Adrenal gland (tissue), 12 donors: Measurements from ENCODE around the gene PTK7. TPM values are rescaled to one million over a fixed set of nuclear protein-coding genes. Genes with fewer than 3 reads are reported as not detected.

Experiments used
- DNase-seq, 7 donors: peaks; one replicate each; pipeline ENCODE4 v3.0.0-alpha.2; 2019 to 2020
- H3K27ac ChIP-seq, 5 donors: fragments of 200-600 bp; sonication (generic) in 4 of 5; 1 replicate in 3 of 5; 2 replicates in 2 of 5; pipeline versions ENCODE4 v1.5.1 to v1.8.0; 2016 to 2020; ENCODE audit warnings: mild to moderate bottlenecking in 1 of 5
- H3K27me3 ChIP-seq: fragments of 200-600 bp; 2 replicates; pipeline ENCODE4 v1.8.0; 2021
- H3K36me3 ChIP-seq, 2 donors: fragments of 200-600 bp; replicated peaks in 1 of 2; 1 replicate in 1 of 2; 2 replicates in 1 of 2; pipeline versions ENCODE4 v1.5.1 to v1.8.0; 2018 to 2022
- H3K4me1 ChIP-seq, 2 donors: fragments of 200-600 bp; replicated peaks in 1 of 2; 1 replicate in 1 of 2; 2 replicates in 1 of 2; pipeline versions ENCODE4 v1.5.1 to v1.8.0; 2018 to 2021
- H3K4me3 ChIP-seq, 4 donors: fragments of 200-600 bp; sonication (generic) in 3 of 4; one replicate each; pipeline ENCODE4 v1.5.1; 2016 to 2018
- H3K9me3 ChIP-seq, 3 donors: fragments of 200-600 bp; sonication (generic) in 1 of 3; replicated peaks in 1 of 3; 1 replicate in 2 of 3; 2 replicates in 1 of 3; pipeline versions ENCODE4 v1.5.1 to v1.8.0; 2016 to 2021
- CTCF ChIP-seq, 6 experiments: fragments of 450-650 bp in 4 of 6; fragments of 200-600 bp in 2 of 6; sonication (generic) in 1 of 6; IDR thresholded peaks; 1 replicate in 5 of 6; 2 replicates in 1 of 6; pipeline versions ENCODE4 v1.5.1 to v1.8.0; 2016 to 2021; ENCODE audit warnings: antibody characterized with exemption in 6 of 6, mild to moderate bottlenecking in 2 of 6, moderate library complexity in 1 of 6
- POLR2A ChIP-seq, 2 donors: fragments of 450-650 bp; IDR thresholded peaks; one replicate each; pipeline ENCODE4 v1.6.1; 2017; ENCODE audit warnings: antibody characterized with exemption in 2 of 2, mild to moderate bottlenecking in 2 of 2, moderate library complexity in 1 of 2
- WGBS, 4 donors: extraction: QIAGEN DNeasy Blood & Tissue Kit in 2 of 4; methylation state at CpG; one replicate each; pipeline versions ENCODE4 v1.1.5 to v1.1.7; 2013 to 2017; 5-methylcytosine and 5-hydroxymethylcytosine counted together
- intact Hi-C, 2 donors: fragments of 100-400 bp; cut with DNase I; formaldehyde crosslinking; loops; one replicate each; pipeline versions ENCODE4 v1.14.1 to v1.15.0; 2022 to 2023
- polyA plus RNA-seq, 3 donors: library from polyadenylated mRNA; stranded (reverse); fragments of 200-250 nt in 2 of 3; fragments of 350-450 nt in 1 of 3; fragmentation: Illumina TruSeq in 1 of 3; extraction: RNeasy Lipid Tissue Mini Kit (QIAGEN cat#74804) in 1 of 3; gene quantifications; one replicate each; pipeline ENCODE4 v1.2.3, GENCODE V29; 2013 to 2014
- total RNA-seq, 9 donors: library from RNA; depleted of rRNA in 4 of 9; stranded (reverse); fragments of >200 nt in 4 of 9; fragments of 120-200 nt in 1 of 9; fragmentation: NEBNext Ultra II Directional in 1 of 9; extraction: Animal tissue kit (Norgen Biotek cat#: 25700) in 1 of 9; gene quantifications; one replicate each; pipeline versions ENCODE4 v1.1.0 to v1.2.4, GENCODE V29; 2013 to 2023
- donor health status: healthy with polysubstance abuse.
- donor health status: Bipolar disorder and iron deficiency.
- donor health status: DM: yes; HTN: yes; CAD: no.
- donor health status: DM: no; HTN: no; CAD: no.
- donor health status: DM: no; HTN: no; CAD: no.
- donor health status: DM: yes; HTN: yes; CAD: no.

PTK7 gene
- total and polyA plus RNA-seq, 12 donors, result 2.8 to 16.7 (median 8.2) TPM

DNA sequence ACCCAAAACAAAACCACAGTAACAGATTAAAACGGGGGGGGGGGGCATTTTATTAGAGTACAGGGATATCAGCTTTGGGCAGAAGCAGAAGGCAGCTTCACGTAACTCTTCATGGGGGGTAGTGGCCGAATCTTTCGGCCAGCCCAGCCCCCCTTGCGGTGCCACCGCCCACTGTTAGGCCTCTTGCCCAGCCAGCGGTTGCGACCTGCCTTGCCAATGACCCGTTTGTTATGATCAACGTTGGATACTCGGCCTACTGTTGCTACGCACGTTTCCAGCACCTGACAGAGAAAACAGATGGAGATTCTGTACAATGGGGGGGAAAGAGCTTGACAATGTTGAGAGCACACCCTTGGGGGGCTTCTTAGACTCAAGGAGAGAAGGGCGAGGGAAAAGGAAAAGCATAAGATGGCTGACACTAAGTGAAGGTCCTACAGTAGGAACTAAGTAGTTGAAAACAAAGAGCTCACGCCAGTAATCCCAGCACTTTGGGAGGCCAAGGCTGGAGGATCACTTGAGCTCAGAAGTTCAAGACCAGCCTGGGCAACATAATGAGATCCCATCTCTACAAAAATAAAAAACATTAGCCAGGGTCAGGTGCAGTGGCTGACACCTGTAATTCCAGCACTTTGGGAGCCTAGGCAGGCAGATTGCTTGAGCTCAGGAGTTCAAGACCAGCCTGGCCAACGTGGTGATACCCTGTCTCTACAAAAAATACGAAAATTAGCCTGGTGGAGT, 21.7 kb upstream of the PTK7 start:
- peaks cover 0 to 36% of the 10 kb centered on the region in 2 donors for H3K36me3 ChIP-seq

GRCh38 chr6:43055966-43056365, 20.1 kb upstream of the PTK7 start:
- WGBS, 4 donors, result 71 to 93% (median 85%) methylated on average over 6 to 8 of the region's 8 CpGs
- H3K4me1 ChIP-seq, result peaks cover 24 to 28% of the 10 kb centered on the region in 2 donors
- H3K27ac ChIP-seq, result no peak overlapping the region
- DNase-seq, result no peak
- intact Hi-C loops, result no loop called here
- H3K36me3 ChIP-seq, result peaks cover 0 to 28% of the 10 kb centered on the region in 2 donors
- no peaks in the 10 kb centered on the region for H3K27me3 ChIP-seq
- no peaks in the 10 kb centered on the region for H3K9me3 ChIP-seq
- no peak overlapping the region for H3K4me3 ChIP-seq
- TF ChIP-seq CTCF (IDR thresholded peaks at IDR 0.05) (no peak), POLR2A (IDR thresholded peaks at IDR 0.05) (no peak)

More for the DNA sequence above, 21.7 kb upstream of the PTK7 start:
- peak overlapping the region in 2 of 4 donors; percentile 64 to 68 for H3K4me3 ChIP-seq
- DNase-seq, result peak in 3 of 7 donors; percentile 13 to 43 (median 43)
- WGBS, 4 donors, result 61 to 73% (median 72%) methylated on average over 17 of the region's 17 CpGs
- H3K9me3 ChIP-seq, result no peaks in the 10 kb centered on the region
- peaks cover 16 to 20% of the 10 kb centered on the region in 2 donors for H3K4me1 ChIP-seq
- intact Hi-C loops, result no loop called here
- TF ChIP-seq CTCF (IDR thresholded peaks at IDR 0.05) (no peak), POLR2A (IDR thresholded peaks at IDR 0.05) (no peak)
- peak overlapping the region; percentile 47 to 89 (median 77) for H3K27ac ChIP-seq
- H3K27me3 ChIP-seq, result no peaks in the 10 kb centered on the region

- Histone ChIP-seq H3K27me3 (no peaks in the 10 kb centered on the region), H3K27ac (peak overlapping the region in 3 of 5 donors; percentile 73 to 94 (median 92)), H3K4me3 (peak overlapping the region in 2 of 4 donors; percentile 60 to 72), H3K4me1 (peaks cover 13 to 23% of the 10 kb centered on the region in 2 donors), H3K9me3 (no peaks in the 10 kb centered on the region), H3K36me3 (peaks cover 0 to 28% of the 10 kb centered on the region in 2 donors)
- WGBS, 4 donors, result 50 to 69% (median 60%) methylated on average over 1 of the region's 1 CpG
- intact Hi-C loops, result no loop called here
- TF ChIP-seq POLR2A (IDR thresholded peaks at IDR 0.05) (no peak), CTCF (IDR thresholded peaks at IDR 0.05) (no peak)
- DNase-seq, result no peak
These were observed 17.6 kb upstream of the PTK7 start for GRCh38 chr6:43058531-43058930.

GRCh38 chr6:43059168-43060033, 16.7 kb upstream of the PTK7 start, which contains the start of the genes KLC4 and MRPL2:
Gene KLC4, plus strand, starts transcription at chr6:43059631. Its CDS starts 1,705 bp downstream, at chr6:43061336.
Gene MRPL2, minus strand, starts transcription at chr6:43059434. Its CDS starts 53 bp downstream, at chr6:43059381.
- Histone ChIP-seq H3K9me3 (no peaks in the 10 kb centered on the region), H3K27me3 (no peaks in the 10 kb centered on the region), H3K4me1 (peaks cover 13 to 18% of the 10 kb centered on the region in 2 donors), H3K36me3 (peaks cover 0 to 28% of the 10 kb centered on the region in 2 donors), H3K27ac (peak within 1 kb of the TSS; percentile 60 to 94 (median 75)), H3K4me3 (peak within 1 kb of the TSS; percentile 60 to 90 (median 68))
- DNase-seq, result peak; percentile 98 to 100 (median 99)
- intact Hi-C loops, result loop anchor here in 1 of 2 donors (5.0 kb wide), 1 partner anchor 83 kb away; no protein-coding TSS in a partner anchor
- peak; percentile 70 to 88 for TF ChIP-seq POLR2A (IDR thresholded peaks at IDR 0.05)
- no peak for TF ChIP-seq CTCF (IDR thresholded peaks at IDR 0.05)
- WGBS, 4 donors, result 0 to 1% (median 0%) methylated on average over 29 to 64 of the region's 64 CpGs
